PC-3 (cell line): ENCODE results near the gene MED13L. TPM values are rescaled to one million over a fixed set of nuclear protein-coding genes. Genes with fewer than 3 reads are reported as not detected.

Experiments
- ATAC-seq: fragments of 200-7000 bp; cut with Tn5 transposase; 2 replicates; pipeline ENCODE4 v1.9.1; 2020; ENCODE audit warnings: mild to moderate bottlenecking, moderate library complexity
- BruUV-seq: library from RNA; stranded (reverse); fragments of 400-500 nt; replicated peaks from 2 replicates; lab custom pipeline; 2021; lab: Mats Ljungman, UMichigan
- CTCF ChIA-PET: fragments of 300-600 bp; sonication (Branson Sonifier 250); formaldehyde crosslinking; loops from one replicate; lab custom pipeline; 2022; ENCODE audit warnings: antibody characterized with exemption; lab: Charles Lee
- POLR2A ChIA-PET: fragments of 300-600 bp; sonication (Branson Sonifier 250); formaldehyde crosslinking; loops from one replicate; lab custom pipeline; 2022; ENCODE audit warnings: antibody characterized with exemption; ENCODE audit not compliant: unreplicated experiment; lab: Charles Lee
- DNase-seq: peaks from one replicate; pipeline ENCODE4 v3.0.0-alpha.2; 2015
- H2AFZ ChIP-seq: fragments of 300-600 bp; sonication (generic); 2 replicates; pipeline ENCODE4 v1.6.0; 2016; ENCODE audit warnings: antibody characterized with exemption, low read length
- H3F3A ChIP-seq: fragments of 300-600 bp; sonication (generic); one replicate; pipeline ENCODE4 v1.6.0; 2017; ENCODE audit warnings: antibody characterized with exemption, low read length, control low read depth, mild to moderate bottlenecking; ENCODE audit not compliant: unreplicated experiment
- H3K27ac ChIP-seq: fragments of 300-600 bp; sonication (generic); 2 replicates; pipeline ENCODE4 v1.5.1; 2016; ENCODE audit warnings: mild to moderate bottlenecking, low read length
- H3K27me3 ChIP-seq: fragments of 300-600 bp; sonication (generic); 2 replicates; pipeline ENCODE4 v1.6.1; 2016; ENCODE audit warnings: low read length, mixed read lengths
- H3K36me3 ChIP-seq: fragments of 300-600 bp; sonication (generic); 2 replicates; pipeline ENCODE4 v1.6.1; 2016; ENCODE audit warnings: low read depth, mixed run types, low read length, mixed read lengths
- H3K4me1 ChIP-seq: fragments of 300-600 bp; sonication (generic); 2 replicates; pipeline ENCODE4 v1.5.1; 2016; ENCODE audit warnings: low read length; ENCODE audit not compliant: insufficient read depth
- H3K4me2 ChIP-seq: fragments of 300-600 bp; sonication (generic); 2 replicates; pipeline ENCODE4 v1.6.0; 2016; ENCODE audit warnings: low read length
- H3K4me3 ChIP-seq: fragments of 300-600 bp; sonication (generic); 2 replicates; pipeline ENCODE4 v1.5.1; 2016; ENCODE audit warnings: mild to moderate bottlenecking, low read length, mixed read lengths
- H3K79me2 ChIP-seq: fragments of 300-600 bp; sonication (generic); 2 replicates; pipeline ENCODE4 v1.6.1; 2017; ENCODE audit warnings: low read length, mixed read lengths
- H3K9ac ChIP-seq: fragments of 300-600 bp; sonication (generic); 2 replicates; pipeline ENCODE4 v1.6.0; 2016; ENCODE audit warnings: mild to moderate bottlenecking, low read length
- H3K9me2 ChIP-seq: fragments of 300-600 bp; sonication (generic); replicated peaks from 2 replicates; pipeline ENCODE4 v1.6.1; 2016; ENCODE audit warnings: mixed run types, low read length, mixed read lengths
- H3K9me3 ChIP-seq: fragments of 300-600 bp; sonication (generic); 2 replicates; pipeline ENCODE4 v1.6.1; 2016; ENCODE audit warnings: low read length, mixed read lengths
- H4K20me1 ChIP-seq: fragments of 300-600 bp; sonication (generic); 2 replicates; pipeline ENCODE4 v1.6.1; 2016; ENCODE audit warnings: low read length, mixed read lengths
- CTCF ChIP-seq: fragments of 300-600 bp; sonication (generic); conservative IDR thresholded peaks from 2 replicates; pipeline ENCODE4 v1.5.1; 2017; ENCODE audit warnings: antibody characterized with exemption, low read depth, mild to moderate bottlenecking, low read length
- EZH2 ChIP-seq: fragments of 300-600 bp; sonication (generic); IDR thresholded peaks from one replicate; pipeline ENCODE4 v1.6.1; 2017; ENCODE audit warnings: antibody characterized with exemption, mild to moderate bottlenecking, low read length; ENCODE audit not compliant: unreplicated experiment
- EZH2phosphoT487 ChIP-seq: fragments of 300-600 bp; sonication (generic); IDR thresholded peaks from 2 replicates; pipeline ENCODE4 v1.6.1; 2018; ENCODE audit warnings: mild to moderate bottlenecking, antibody characterized with exemption, low read length, borderline replicate concordance
- intact Hi-C: fragments of 100-400 bp; cut with micrococcal nuclease; formaldehyde crosslinking; loops from 2 replicates; pipeline ENCODE4 v1.9.0; 2023
- total RNA-seq: library from RNA; depleted of rRNA; stranded (reverse); fragments of >200 nt; gene quantifications from 2 replicates; pipeline ENCODE4 v1.2.3, GENCODE V29; 2014

Gene MED13L
- total RNA-seq, 1 experiment from 2014 or later: 61.2 TPM

DNA sequence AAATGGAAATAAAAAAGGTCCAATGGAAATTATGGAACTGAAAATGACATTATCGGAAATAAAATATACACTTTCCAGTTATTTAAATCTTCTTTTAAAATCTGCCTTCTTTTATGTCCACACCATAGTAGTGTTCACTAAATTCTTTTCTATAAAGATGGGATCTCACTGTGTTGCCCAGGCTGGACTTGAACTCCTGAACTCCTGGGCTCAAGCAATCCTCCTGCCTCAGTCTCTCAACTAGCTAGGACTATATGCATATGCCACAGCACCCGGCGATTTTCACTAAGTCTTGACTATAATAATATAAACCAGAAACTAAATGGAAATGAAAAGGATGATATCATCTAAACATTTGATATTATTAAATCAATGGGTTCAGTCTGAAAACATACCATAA is 188.4 kb downstream of the MED13L start:
- Histone ChIP-seq H3K4me1 (no peaks in the 10 kb centered on the region), H3K79me2 (peaks cover 66% of the 10 kb centered on the region), H3K9me3 (no peaks in the 10 kb centered on the region), H3K27me3 (no peaks in the 10 kb centered on the region), H3K27ac (no peak overlapping the region), H3K36me3 (no peaks in the 10 kb centered on the region), H3K9me2 (no peaks in the 10 kb centered on the region), H2AFZ (no peak overlapping the region), H4K20me1 (0 out of 2 replicates have a peak, but pooled peaks cover 13% of the 10 kb centered on the region), H3K9ac (no peak overlapping the region), H3K4me3 (no peak overlapping the region), H3K4me2 (no peak overlapping the region), H3F3A (no peaks in the 10 kb centered on the region)
- BruUV-seq: no TSS peak
- intact Hi-C loops: no loop called here
- ATAC-seq (no peak), DNase-seq (no peak)
- TF ChIP-seq EZH2phosphoT487 (no peak), EZH2 (no peak), CTCF (no peak)
- POLR2A ChIA-PET: no interaction called here
- CTCF ChIA-PET: no interaction called here

DNA sequence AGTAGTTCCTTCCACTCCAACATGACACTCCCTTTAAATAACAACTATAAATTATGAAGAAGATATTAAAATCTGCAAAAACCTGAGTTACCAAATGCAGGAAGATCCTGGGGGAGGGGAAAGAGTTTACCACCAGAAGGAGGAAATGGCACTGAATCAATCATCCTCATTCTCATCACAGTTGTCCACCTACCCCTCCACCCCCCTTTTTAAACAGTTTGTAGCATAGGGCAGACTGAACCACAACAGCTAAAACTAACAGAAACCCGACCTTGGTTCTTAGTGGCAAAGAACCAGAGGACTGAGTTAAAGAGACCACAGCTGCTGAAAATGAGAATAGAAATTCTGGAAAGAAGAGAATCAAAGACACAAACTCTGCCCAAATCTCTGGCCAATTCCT is 189.5 kb downstream of the MED13L start:
- Histone ChIP-seq H3K4me2 (no peak overlapping the region), H3K36me3 (no peaks in the 10 kb centered on the region), H3K9ac (no peak overlapping the region), H3K27ac (no peak overlapping the region), H3F3A (no peaks in the 10 kb centered on the region), H3K9me3 (no peaks in the 10 kb centered on the region), H3K27me3 (no peaks in the 10 kb centered on the region), H3K4me3 (no peak overlapping the region), H3K9me2 (no peaks in the 10 kb centered on the region), H3K4me1 (no peaks in the 10 kb centered on the region), H4K20me1 (0 out of 2 replicates have a peak, but pooled peaks cover 10% of the 10 kb centered on the region), H3K79me2 (peaks cover 67% of the 10 kb centered on the region), H2AFZ (no peak overlapping the region)
- no peak for ATAC-seq
- ChIA-PET CTCF (no interaction called here), POLR2A (no interaction called here)
- no TSS peak for BruUV-seq
- intact Hi-C loops: no loop called here
- DNase-seq: no peak
- no peak for TF ChIP-seq EZH2phosphoT487
- no peak for TF ChIP-seq EZH2
- TF ChIP-seq CTCF: no peak

DNA sequence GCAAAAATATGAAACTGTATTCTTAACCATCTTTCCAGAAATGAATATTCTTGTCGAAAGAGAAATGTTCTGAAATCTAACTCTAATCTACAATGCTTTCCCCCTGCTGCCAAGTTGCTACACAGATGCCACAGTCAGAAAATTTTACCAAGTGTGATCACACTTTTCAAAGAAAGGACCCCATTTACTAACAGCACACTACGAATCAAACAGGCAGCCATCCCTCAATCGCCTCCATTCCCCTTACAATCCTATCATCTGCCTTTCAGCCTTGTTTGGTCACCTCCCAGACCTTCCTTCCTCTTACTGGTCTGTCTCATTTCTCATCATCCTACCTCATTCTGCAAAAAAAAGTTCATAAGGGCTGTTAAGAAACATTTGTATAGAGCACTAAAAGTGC is 190.1 kb downstream of the MED13L start:
- TF ChIP-seq CTCF (no peak), EZH2 (no peak), EZH2phosphoT487 (no peak)
- Histone ChIP-seq H3K79me2 (peaks cover 67% of the 10 kb centered on the region), H3K4me3 (no peak overlapping the region), H3K4me2 (no peak overlapping the region), H3K27me3 (no peaks in the 10 kb centered on the region), H3K9me3 (no peaks in the 10 kb centered on the region), H2AFZ (no peak overlapping the region), H4K20me1 (0 out of 2 replicates have a peak, but pooled peaks cover 10% of the 10 kb centered on the region), H3K4me1 (no peaks in the 10 kb centered on the region), H3K27ac (no peak overlapping the region), H3K9me2 (no peaks in the 10 kb centered on the region), H3F3A (no peaks in the 10 kb centered on the region), H3K36me3 (no peaks in the 10 kb centered on the region), H3K9ac (no peak overlapping the region)
- no TSS peak for BruUV-seq
- no peak for DNase-seq
- intact Hi-C loops: no loop called here
- ChIA-PET CTCF (no interaction called here), POLR2A (no interaction called here)
- ATAC-seq: no peak
